Lower leg skin (tissue), 3 donors: ENCODE data around the gene FAM20A.

Experiments
- CTCF ChIP-seq, 3 donors: fragments of 450-650 bp; IDR thresholded peaks; one replicate each; pipeline ENCODE4 v1.5.1; 2016; ENCODE audit warnings: antibody characterized with exemption in 3 of 3, mild to moderate bottlenecking in 3 of 3, moderate library complexity in 2 of 3
- POLR2A ChIP-seq, 2 donors: fragments of 450-650 bp; IDR thresholded peaks; one replicate each; pipeline ENCODE4 v1.6.1; 2016 to 2017; ENCODE audit warnings: antibody characterized with exemption in 2 of 2, mild to moderate bottlenecking in 1 of 2, moderate library complexity in 1 of 2

- TF ChIP-seq CTCF (IDR thresholded peaks at IDR 0.05) (no peak), POLR2A (IDR thresholded peaks at IDR 0.05) (no peak)
Measured at GRCh38 chr17:68585643-68586042, 15.5 kb downstream of the FAM20A start.
